PC-9 (cell line): ENCODE measurements around the gene ACBD4. TPM values are rescaled to one million over a fixed set of nuclear protein-coding genes. Genes with fewer than 3 reads are reported as not detected.

ENCODE experiments used
- BruUV-seq: library from RNA; stranded (reverse); fragments of 400-500 nt; replicated peaks from 2 replicates; lab custom pipeline; 2021; lab: Mats Ljungman, UMichigan
- CTCF ChIA-PET: fragments of 300-600 bp; sonication (Branson Sonifier 250); formaldehyde crosslinking; loops from one replicate; lab custom pipeline; 2022; ENCODE audit warnings: antibody characterized with exemption; lab: Charles Lee
- POLR2A ChIA-PET: fragments of 300-600 bp; sonication (Branson Sonifier 250); formaldehyde crosslinking; loops from one replicate; lab custom pipeline; 2022; ENCODE audit warnings: antibody characterized with exemption; ENCODE audit not compliant: unreplicated experiment; lab: Charles Lee
- DNase-seq, 2 experiments: peaks; one replicate each; pipeline versions ENCODE4 v3.0.0 to v3.0.0-alpha.2; 2015 to 2022; ENCODE audit warnings: mixed read lengths in 1 of 2
- H2AFZ ChIP-seq: fragments of 200-600 bp; sonication (generic); 2 replicates; pipeline ENCODE4 v1.8.1; 2017; ENCODE audit warnings: antibody characterized with exemption
- H3F3A ChIP-seq: fragments of 200-600 bp; sonication (generic); 2 replicates; pipeline ENCODE4 v1.8.1; 2017; ENCODE audit warnings: antibody characterized with exemption, mild to moderate bottlenecking, low read depth; ENCODE audit not compliant: insufficient read depth
- H3K27ac ChIP-seq: fragments of 200-600 bp; sonication (generic); 2 replicates; pipeline ENCODE4 v1.6.1; 2016; ENCODE audit warnings: mixed run types
- H3K27me3 ChIP-seq: fragments of 200-600 bp; sonication (generic); 2 replicates; pipeline ENCODE4 v1.6.1; 2016; ENCODE audit warnings: low read depth, mixed run types; ENCODE audit not compliant: insufficient read depth
- H3K36me3 ChIP-seq: fragments of 200-600 bp; sonication (generic); 2 replicates; pipeline ENCODE4 v1.6.1; 2016; ENCODE audit warnings: low read depth, mixed run types
- H3K4me1 ChIP-seq: fragments of 200-600 bp; sonication (generic); replicated peaks from 2 replicates; pipeline ENCODE4 v1.6.1; 2016; ENCODE audit warnings: mixed run types; ENCODE audit not compliant: insufficient read depth
- H3K4me2 ChIP-seq: fragments of 200-600 bp; sonication (generic); 2 replicates; pipeline ENCODE4 v1.6.1; 2017; ENCODE audit warnings: mixed run types
- H3K4me3 ChIP-seq: fragments of 200-600 bp; sonication (generic); 2 replicates; pipeline ENCODE4 v1.6.1; 2016; ENCODE audit warnings: mixed run types
- H3K79me2 ChIP-seq: fragments of 200-600 bp; sonication (generic); 2 replicates; pipeline ENCODE4 v1.6.1; 2017; ENCODE audit warnings: low read depth, mixed run types
- H3K9me2 ChIP-seq: fragments of 200-600 bp; sonication (generic); 2 replicates; pipeline ENCODE4 v1.8.1; 2017; ENCODE audit warnings: mild to moderate bottlenecking; ENCODE audit not compliant: insufficient read depth
- H3K9me3 ChIP-seq: fragments of 200-600 bp; sonication (generic); 2 replicates; pipeline ENCODE4 v1.8.1; 2016; ENCODE audit warnings: low read depth; ENCODE audit not compliant: insufficient read depth
- H4K20me1 ChIP-seq: fragments of 200-600 bp; sonication (generic); 2 replicates; pipeline ENCODE4 v1.8.1; 2017; ENCODE audit not compliant: insufficient read depth
- intact Hi-C: fragments of 100-400 bp; cut with micrococcal nuclease; formaldehyde crosslinking; loops from one replicate; pipeline ENCODE4 v1.10.0; 2022; ENCODE audit not compliant: unreplicated experiment
- total RNA-seq: library from RNA; stranded (reverse); gene quantifications from 2 replicates; pipeline ENCODE4 v1.2.3, GENCODE V29; 2021
- TF ChIP-seq, protein P1 (sequence below): fragments of 200-600 bp; sonication (generic); conservative IDR thresholded peaks from 2 replicates; pipeline ENCODE4 v1.6.1; 2017; ENCODE audit warnings: mixed run types, antibody characterized with exemption, mild to moderate bottlenecking, moderate library complexity

The ACBD4 gene
- total RNA-seq, 1 experiment from 2014 or later = 14.6 TPM

DNA sequence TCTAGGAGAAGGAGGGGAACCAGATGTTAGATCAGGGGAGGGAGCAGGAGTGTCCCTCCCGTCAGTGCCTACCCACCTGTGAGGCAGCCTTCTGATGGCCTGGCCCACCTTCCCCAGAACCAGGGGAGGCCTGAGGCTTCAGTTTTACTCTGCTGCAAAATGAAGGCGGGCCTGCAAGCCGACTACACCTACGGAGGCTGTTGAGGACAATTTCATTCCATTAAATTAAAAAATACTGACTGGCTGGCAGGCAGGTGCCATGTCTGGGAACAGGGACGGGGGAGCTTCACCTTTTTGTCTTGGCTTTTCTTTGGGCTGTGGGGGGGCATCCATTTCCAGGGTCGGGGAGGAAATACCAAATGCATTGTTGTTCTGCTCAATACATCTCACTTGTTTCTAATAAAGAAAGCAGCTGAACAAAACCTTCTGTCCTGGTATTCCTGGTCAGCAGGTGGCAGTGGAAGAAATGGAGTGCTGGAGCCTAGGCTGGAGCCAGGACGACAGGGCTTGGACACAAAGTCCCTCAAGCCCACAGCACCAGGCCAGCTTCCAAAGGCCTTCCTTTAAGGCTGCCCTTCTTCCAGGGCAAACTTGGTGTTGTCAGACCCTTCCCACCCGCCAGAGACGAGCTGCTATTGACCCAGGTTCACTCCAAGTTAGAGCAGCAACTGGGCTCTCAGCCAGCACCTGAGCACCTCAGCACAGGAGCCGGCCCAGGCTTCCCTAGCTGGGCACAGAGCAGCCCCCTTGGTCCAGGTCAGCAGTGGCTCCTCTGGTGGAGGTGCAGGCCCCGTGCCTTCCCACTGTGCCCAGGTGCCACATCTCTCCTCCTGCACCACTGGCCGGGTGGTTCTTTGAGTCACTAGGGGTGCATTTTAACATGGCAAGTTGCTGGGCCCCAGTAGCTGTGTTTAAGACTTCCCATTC, 26.6 kb upstream of the ACBD4 start:
- no peak for DNase-seq

DNA sequence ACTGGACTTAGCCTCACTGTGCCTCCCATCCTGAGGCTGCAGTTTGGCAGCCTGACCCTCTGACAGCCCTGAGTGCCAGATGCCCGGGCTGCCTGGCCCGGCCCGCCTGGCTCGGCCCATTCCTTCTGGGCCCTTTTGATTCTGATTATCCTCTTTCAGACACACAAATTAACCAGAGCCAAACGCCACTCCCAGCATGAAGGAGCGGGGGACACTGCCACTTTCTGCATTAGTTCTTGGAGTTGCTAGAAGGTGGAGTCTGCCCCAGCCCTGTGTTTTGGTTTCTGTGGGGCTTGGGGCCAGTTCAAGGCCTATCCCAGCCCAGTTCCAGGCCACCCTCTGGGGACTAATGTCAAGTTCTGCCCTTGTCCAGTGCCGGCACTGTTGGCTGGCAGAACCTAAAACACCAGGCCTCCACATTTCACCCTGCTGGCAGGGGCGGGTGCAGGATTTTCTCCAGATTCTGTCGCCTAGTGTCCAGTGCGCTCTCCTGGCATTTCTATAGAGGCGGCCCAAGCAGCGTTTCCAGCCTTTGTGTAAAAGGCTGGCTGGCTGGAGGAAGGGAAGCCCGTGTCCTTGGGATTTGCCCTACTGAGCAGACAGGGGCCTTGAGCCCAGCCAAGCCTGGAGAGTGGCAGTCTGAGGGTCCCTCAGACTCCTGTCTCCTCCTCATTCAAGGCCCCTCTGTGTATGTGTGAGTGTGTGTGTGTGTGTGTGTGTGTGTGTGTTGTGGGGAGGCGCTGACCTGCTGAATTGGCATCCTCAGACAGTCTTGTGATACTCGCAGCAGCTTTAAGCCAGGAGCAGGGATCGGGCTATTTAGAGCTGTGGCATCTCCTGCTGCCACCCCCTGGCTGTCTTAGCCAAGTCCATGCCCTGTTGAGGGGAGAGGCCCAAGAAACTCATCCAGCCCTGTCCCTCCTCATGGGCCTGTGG, 24.5 kb upstream of the ACBD4 start:
- Histone ChIP-seq H3K27ac (no peak overlapping the region), H4K20me1 (no peaks in the 10 kb centered on the region), H2AFZ (no peak overlapping the region), H3K79me2 (no peaks in the 10 kb centered on the region), H3F3A (peaks cover 5% of the 10 kb centered on the region), H3K4me1 (no peaks in the 10 kb centered on the region), H3K9me3 (no peaks in the 10 kb centered on the region), H3K36me3 (no peaks in the 10 kb centered on the region), H3K4me2 (no peak overlapping the region), H3K9me2 (no peaks in the 10 kb centered on the region), H3K27me3 (no peaks in the 10 kb centered on the region), H3K4me3 (no peak overlapping the region)
- DNase-seq = no peak
- no TSS peak for BruUV-seq
- ChIA-PET CTCF (interaction anchor here (1.2 kb wide), 1 partner anchor 50 kb away, joined by 3 read pairs; no protein-coding TSS in a partner anchor), POLR2A (no interaction called here)
- TF ChIP-seq, protein P1, sequence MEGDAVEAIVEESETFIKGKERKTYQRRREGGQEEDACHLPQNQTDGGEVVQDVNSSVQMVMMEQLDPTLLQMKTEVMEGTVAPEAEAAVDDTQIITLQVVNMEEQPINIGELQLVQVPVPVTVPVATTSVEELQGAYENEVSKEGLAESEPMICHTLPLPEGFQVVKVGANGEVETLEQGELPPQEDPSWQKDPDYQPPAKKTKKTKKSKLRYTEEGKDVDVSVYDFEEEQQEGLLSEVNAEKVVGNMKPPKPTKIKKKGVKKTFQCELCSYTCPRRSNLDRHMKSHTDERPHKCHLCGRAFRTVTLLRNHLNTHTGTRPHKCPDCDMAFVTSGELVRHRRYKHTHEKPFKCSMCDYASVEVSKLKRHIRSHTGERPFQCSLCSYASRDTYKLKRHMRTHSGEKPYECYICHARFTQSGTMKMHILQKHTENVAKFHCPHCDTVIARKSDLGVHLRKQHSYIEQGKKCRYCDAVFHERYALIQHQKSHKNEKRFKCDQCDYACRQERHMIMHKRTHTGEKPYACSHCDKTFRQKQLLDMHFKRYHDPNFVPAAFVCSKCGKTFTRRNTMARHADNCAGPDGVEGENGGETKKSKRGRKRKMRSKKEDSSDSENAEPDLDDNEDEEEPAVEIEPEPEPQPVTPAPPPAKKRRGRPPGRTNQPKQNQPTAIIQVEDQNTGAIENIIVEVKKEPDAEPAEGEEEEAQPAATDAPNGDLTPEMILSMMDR = no peak
- intact Hi-C loops = no loop called here

More for the DNA sequence above, 26.6 kb upstream of the ACBD4 start:
- Histone ChIP-seq H3K79me2 (no peaks in the 10 kb centered on the region), H2AFZ (no peak overlapping the region), H3K9me3 (no peaks in the 10 kb centered on the region), H3K27me3 (no peaks in the 10 kb centered on the region), H3K36me3 (no peaks in the 10 kb centered on the region), H3K4me3 (no peak overlapping the region), H4K20me1 (no peaks in the 10 kb centered on the region; the same call in 1 of the 2 replicates), H3F3A (peaks cover 9% of the 10 kb centered on the region), H3K9me2 (no peaks in the 10 kb centered on the region), H3K4me2 (no peak overlapping the region), H3K4me1 (no peaks in the 10 kb centered on the region), H3K27ac (no peak overlapping the region)
- POLR2A ChIA-PET = interaction anchor here (0.5 to 0.8 kb wide), 2 partner anchors 27 to 193 kb away, joined by 3 to 11 read pairs; partner anchors contain the start of gene ACBD4
- intact Hi-C loops = no loop called here
- no TSS peak for BruUV-seq
- CTCF ChIA-PET = interaction anchor here (0.6 to 1.4 kb wide), 2 partner anchors 10 to 184 kb away, joined by 3 to 6 read pairs; no protein-coding TSS in a partner anchor
- TF ChIP-seq, protein P1 = no peak; the same call in 1 of the 2 replicates

- POLR2A ChIA-PET = no interaction called here
- TF ChIP-seq, protein P1 = no peak
- H3K27ac ChIP-seq = no peak overlapping the region
- BruUV-seq = no TSS peak
- no peaks in the 10 kb centered on the region for H3K9me2 ChIP-seq
- H3K79me2 ChIP-seq = no peaks in the 10 kb centered on the region
- no peak overlapping the region for H2AFZ ChIP-seq
- H3K27me3 ChIP-seq = no peaks in the 10 kb centered on the region
- H3F3A ChIP-seq = peaks cover 5% of the 10 kb centered on the region
- no peaks in the 10 kb centered on the region for H3K9me3 ChIP-seq
- H3K4me2 ChIP-seq = no peak overlapping the region
- H4K20me1 ChIP-seq = no peaks in the 10 kb centered on the region
- CTCF ChIA-PET = interaction anchor here (0.7 to 1.2 kb wide), 2 partner anchors 23 to 51 kb away, joined by 3 read pairs; partner anchors contain the start of gene ACBD4
- no peak for DNase-seq
- no peaks in the 10 kb centered on the region for H3K36me3 ChIP-seq
- no peak overlapping the region for H3K4me3 ChIP-seq
- intact Hi-C loops = no loop called here
- H3K4me1 ChIP-seq = no peaks in the 10 kb centered on the region
Observed at GRCh38 chr17:45111850-45112249, 23.6 kb upstream of the ACBD4 start.
